Neural progenitor cell (in vitro differentiated cells): ENCODE results near the gene RETSAT.

Source experiments
- CTCF ChIP-seq: fragments of 200-600 bp; sonication (generic); IDR thresholded peaks from 2 replicates; pipeline ENCODE4 v1.5.1; 2017; ENCODE audit warnings: antibody characterized with exemption, mild to moderate bottlenecking
- EZH2phosphoT487 ChIP-seq: fragments of 200-600 bp; sonication (generic); IDR thresholded peaks from 2 replicates; pipeline ENCODE4 v1.6.1; 2017; ENCODE audit warnings: antibody characterized with exemption

DNA sequence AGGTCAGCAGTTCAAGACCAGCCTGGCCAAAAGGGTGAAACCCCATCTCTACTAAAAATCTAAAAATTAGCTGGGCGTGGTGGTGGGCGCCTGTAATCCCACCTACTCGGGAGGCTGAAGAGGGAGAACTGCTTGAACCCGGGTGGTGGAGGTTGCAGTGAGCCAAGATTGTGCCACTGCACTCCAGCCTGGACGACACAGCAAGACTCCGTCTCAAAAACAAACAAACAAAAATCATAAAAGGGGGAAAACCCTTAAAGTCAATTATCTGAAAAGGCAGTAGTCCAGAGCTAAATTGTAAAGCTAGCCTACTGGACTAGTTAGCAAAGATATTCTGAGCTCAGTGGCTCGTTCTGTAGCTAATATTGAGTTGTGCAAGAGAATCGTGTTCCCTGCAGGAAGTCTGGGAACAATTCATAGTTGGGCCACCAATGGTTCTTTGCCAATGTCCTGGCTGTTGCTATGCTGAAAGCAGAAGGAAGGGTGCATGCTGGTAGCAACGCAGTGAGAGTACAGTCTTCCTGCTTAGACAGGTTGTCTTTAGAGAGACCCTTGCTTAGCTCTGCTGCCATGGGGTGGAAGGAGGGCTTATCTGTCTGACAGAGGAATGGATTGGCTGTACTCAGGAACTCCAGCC, 30.9 kb downstream of the RETSAT start:
- TF ChIP-seq EZH2phosphoT487 (no peak), CTCF (no peak)
